Coronary artery (tissue), 2 donors: ENCODE data around the gene CFAP99.

Experiments used
- DNase-seq: peaks from one replicate; pipeline ENCODE4 v3.0.0-alpha.2; 2017; ENCODE audit warnings: low spot score
- H3K27ac ChIP-seq, 2 donors: fragments of 200-600 bp; sonication (generic); one replicate each; pipeline ENCODE4 v1.5.1; 2016 to 2019
- H3K4me3 ChIP-seq: fragments of 200-600 bp; sonication (generic); 2 replicates; pipeline ENCODE4 v1.5.1; 2016; ENCODE audit warnings: mild to moderate bottlenecking, moderate library complexity
- CTCF ChIP-seq: fragments of 200-600 bp; sonication (generic); IDR thresholded peaks from one replicate; pipeline ENCODE4 v1.5.1; 2019; ENCODE audit warnings: antibody characterized with exemption

Gene CFAP99

GRCh38 chr4:2393353-2394270 lies 25.1 kb upstream of the CFAP99 start:
- DNase-seq = no peak

GRCh38 chr4:2394528-2394927 lies 24.2 kb upstream of the CFAP99 start:
- H3K4me3 ChIP-seq = no peak overlapping the region
- no peak for DNase-seq
- no peak for TF ChIP-seq CTCF
- H3K27ac ChIP-seq = no peak overlapping the region

More at GRCh38 chr4:2393353-2394270, 25.1 kb upstream of the CFAP99 start:
- H3K27ac ChIP-seq = no peak overlapping the region
- TF ChIP-seq CTCF = no peak
- H3K4me3 ChIP-seq = peak overlapping the region; percentile 38

- no peak for DNase-seq
- no peak overlapping the region for H3K27ac ChIP-seq
- no peak overlapping the region for H3K4me3 ChIP-seq
- no peak for TF ChIP-seq CTCF
Observed at GRCh38 chr4:2395038-2395437, 23.7 kb upstream of the CFAP99 start.

- no peak for DNase-seq
- Histone ChIP-seq H3K27ac (no peak overlapping the region), H3K4me3 (no peak overlapping the region)
- TF ChIP-seq CTCF = no peak
Observed at GRCh38 chr4:2395584-2395983, 23.2 kb upstream of the CFAP99 start.

- no peak overlapping the region for H3K27ac ChIP-seq
Observed at GRCh38 chr4:2396781-2397368, 21.9 kb upstream of the CFAP99 start.

GRCh38 chr4:2397596-2398379 lies 21.0 kb upstream of the CFAP99 start:
- TF ChIP-seq CTCF = no peak
- H3K4me3 ChIP-seq = no peak overlapping the region
- no peak overlapping the region for H3K27ac ChIP-seq
- no peak for DNase-seq

More at GRCh38 chr4:2396781-2397368, 21.9 kb upstream of the CFAP99 start:
- TF ChIP-seq CTCF = no peak
- DNase-seq = no peak
- no peak overlapping the region for H3K4me3 ChIP-seq
